Breast epithelium (tissue), 3 donors: Measurements from ENCODE around the gene TANGO2.

Source experiments
- CTCF ChIP-seq, 3 donors: fragments of 450-650 bp; IDR thresholded peaks; one replicate each; pipeline ENCODE4 v1.5.1; 2016 to 2017; ENCODE audit warnings: antibody characterized with exemption in 3 of 3, mild to moderate bottlenecking in 3 of 3, moderate library complexity in 3 of 3
- POLR2A ChIP-seq: fragments of 450-650 bp; IDR thresholded peaks from one replicate; pipeline ENCODE4 v1.6.1; 2016; ENCODE audit warnings: antibody characterized with exemption, mild to moderate bottlenecking, moderate library complexity
- POLR2AphosphoS5 ChIP-seq, 3 donors: sonication (generic); formaldehyde crosslinking; IDR thresholded peaks; one replicate each; pipeline ENCODE4 v1.6.1; 2017; ENCODE audit warnings: antibody characterized with exemption in 3 of 3

GRCh38 chr22:20028855-20029549 is 8.1 kb downstream of the TANGO2 start:
- TF ChIP-seq POLR2AphosphoS5 (IDR thresholded peaks at IDR 0.05) (no peak), POLR2A (no peak), CTCF (IDR thresholded peaks at IDR 0.05) (no peak)
